Measurements from ENCODE around the gene CCNI.

CCNI gene

GRCh38 chr4:77022560-77023179, 53.1 kb downstream of the CCNI start:
- Histone ChIP-seq H3K9ac (ENCODE audit: low read length in 2 of 2) (no peak overlapping the region), H3K36me3 (ENCODE audit: control insufficient read depth in 2 of 2, insufficient read depth in 2 of 2, low read length in 2 of 2) (peaks cover 34 to 37% of the 10 kb centered on the region in 2 donors), H3K4me3 (ENCODE audit: low read length in 2 of 2) (no peak overlapping the region), H3K9me3 (ENCODE audit: control insufficient read depth in 2 of 2, low read length in 2 of 2) (no peaks in the 10 kb centered on the region), H3K4me1 (ENCODE audit: control insufficient read depth, insufficient read depth, low read length) (peaks cover 14% of the 10 kb centered on the region), H3K27ac (ENCODE audit: low read length) (no peak overlapping the region), H3K27me3 (ENCODE audit: control insufficient read depth in 1 of 2, insufficient read depth in 2 of 2, low read length in 2 of 2) (no peaks in the 10 kb centered on the region)

- Histone ChIP-seq H3K27ac (ENCODE audit: low read length) (peak overlapping the region; percentile 24), H3K27me3 (ENCODE audit: control insufficient read depth in 1 of 2, insufficient read depth in 2 of 2, low read length in 2 of 2) (no peaks in the 10 kb centered on the region), H3K4me3 (ENCODE audit: low read length in 2 of 2) (no peak overlapping the region), H3K36me3 (ENCODE audit: control insufficient read depth in 2 of 2, insufficient read depth in 2 of 2, low read length in 2 of 2) (peaks cover 32 to 36% of the 10 kb centered on the region in 2 donors), H3K4me1 (ENCODE audit: control insufficient read depth, insufficient read depth, low read length) (peaks cover 14% of the 10 kb centered on the region), H3K9me3 (ENCODE audit: control insufficient read depth in 2 of 2, low read length in 2 of 2) (no peaks in the 10 kb centered on the region), H3K9ac (ENCODE audit: low read length in 2 of 2) (no peak overlapping the region)
Observed at GRCh38 chr4:77021614-77022089, 54.1 kb downstream of the CCNI start.

GRCh38 chr4:77020017-77020416, 55.8 kb downstream of the CCNI start:
- Histone ChIP-seq H3K4me3 (ENCODE audit: low read length in 2 of 2) (no peak overlapping the region), H3K4me1 (ENCODE audit: control insufficient read depth, insufficient read depth, low read length) (peaks cover 14% of the 10 kb centered on the region), H3K27ac (ENCODE audit: low read length) (no peak overlapping the region), H3K9me3 (ENCODE audit: control insufficient read depth in 2 of 2, low read length in 2 of 2) (no peaks in the 10 kb centered on the region), H3K36me3 (ENCODE audit: control insufficient read depth in 2 of 2, insufficient read depth in 2 of 2, low read length in 2 of 2) (peaks cover 41 to 43% of the 10 kb centered on the region in 2 donors), H3K27me3 (ENCODE audit: control insufficient read depth in 1 of 2, insufficient read depth in 2 of 2, low read length in 2 of 2) (no peaks in the 10 kb centered on the region), H3K9ac (ENCODE audit: low read length in 2 of 2) (no peak overlapping the region)

- H3K27ac ChIP-seq (ENCODE audit: low read length): no peak overlapping the region
- H3K4me3 ChIP-seq (ENCODE audit: low read length in 2 of 2): no peak overlapping the region
- H3K36me3 ChIP-seq (ENCODE audit: control insufficient read depth in 2 of 2, insufficient read depth in 2 of 2, low read length in 2 of 2): peaks cover 24% of the 10 kb centered on the region in 2 donors
- no peak overlapping the region for H3K9ac ChIP-seq (ENCODE audit: low read length in 2 of 2)
- peaks cover 4% of the 10 kb centered on the region for H3K4me1 ChIP-seq (ENCODE audit: control insufficient read depth, insufficient read depth, low read length)
- no peaks in the 10 kb centered on the region for H3K27me3 ChIP-seq (ENCODE audit: control insufficient read depth in 1 of 2, insufficient read depth in 2 of 2, low read length in 2 of 2)
- H3K9me3 ChIP-seq (ENCODE audit: control insufficient read depth in 2 of 2, low read length in 2 of 2): no peaks in the 10 kb centered on the region
Observed at GRCh38 chr4:77015390-77015789, 60.4 kb downstream of the CCNI start.

GRCh38 chr4:77014256-77014655, 61.5 kb downstream of the CCNI start:
- H3K9me3 ChIP-seq (ENCODE audit: control insufficient read depth in 2 of 2, low read length in 2 of 2): no peaks in the 10 kb centered on the region
- H3K9ac ChIP-seq (ENCODE audit: low read length in 2 of 2): no peak overlapping the region
- H3K4me3 ChIP-seq (ENCODE audit: low read length in 2 of 2): no peak overlapping the region
- peaks cover 15 to 20% of the 10 kb centered on the region in 2 donors for H3K36me3 ChIP-seq (ENCODE audit: control insufficient read depth in 2 of 2, insufficient read depth in 2 of 2, low read length in 2 of 2)
- no peak overlapping the region for H3K27ac ChIP-seq (ENCODE audit: low read length)
- H3K4me1 ChIP-seq (ENCODE audit: control insufficient read depth, insufficient read depth, low read length): peaks cover 4% of the 10 kb centered on the region
- H3K27me3 ChIP-seq (ENCODE audit: control insufficient read depth in 1 of 2, insufficient read depth in 2 of 2, low read length in 2 of 2): no peaks in the 10 kb centered on the region

GRCh38 chr4:77012726-77013125, 63.1 kb downstream of the CCNI start:
- Histone ChIP-seq H3K4me1 (ENCODE audit: control insufficient read depth, insufficient read depth, low read length) (peaks cover 6% of the 10 kb centered on the region), H3K27ac (ENCODE audit: low read length) (no peak overlapping the region), H3K4me3 (ENCODE audit: low read length in 2 of 2) (peak overlapping the region in 1 of 2 donors; percentile 4), H3K27me3 (ENCODE audit: control insufficient read depth in 1 of 2, insufficient read depth in 2 of 2, low read length in 2 of 2) (no peaks in the 10 kb centered on the region), H3K36me3 (ENCODE audit: control insufficient read depth in 2 of 2, insufficient read depth in 2 of 2, low read length in 2 of 2) (peaks cover 10 to 15% of the 10 kb centered on the region in 2 donors), H3K9ac (ENCODE audit: low read length in 2 of 2) (no peak overlapping the region), H3K9me3 (ENCODE audit: control insufficient read depth in 2 of 2, low read length in 2 of 2) (no peaks in the 10 kb centered on the region)

GRCh38 chr4:77010841-77011354, 64.9 kb downstream of the CCNI start:
- Histone ChIP-seq H3K4me1 (ENCODE audit: control insufficient read depth, insufficient read depth, low read length) (peaks cover 8% of the 10 kb centered on the region), H3K4me3 (ENCODE audit: low read length in 2 of 2) (no peak overlapping the region), H3K9ac (ENCODE audit: low read length in 2 of 2) (no peak overlapping the region), H3K9me3 (ENCODE audit: control insufficient read depth in 2 of 2, low read length in 2 of 2) (no peaks in the 10 kb centered on the region), H3K27ac (ENCODE audit: low read length) (no peak overlapping the region), H3K36me3 (ENCODE audit: control insufficient read depth in 2 of 2, insufficient read depth in 2 of 2, low read length in 2 of 2) (peaks cover 7 to 10% of the 10 kb centered on the region in 2 donors), H3K27me3 (ENCODE audit: control insufficient read depth in 1 of 2, insufficient read depth in 2 of 2, low read length in 2 of 2) (no peaks in the 10 kb centered on the region)

- H3K27me3 ChIP-seq (ENCODE audit: control insufficient read depth in 1 of 2, insufficient read depth in 2 of 2, low read length in 2 of 2): no peaks in the 10 kb centered on the region
- H3K9me3 ChIP-seq (ENCODE audit: control insufficient read depth in 2 of 2, low read length in 2 of 2): no peaks in the 10 kb centered on the region
- H3K4me3 ChIP-seq (ENCODE audit: low read length in 2 of 2): no peak overlapping the region
- no peak overlapping the region for H3K9ac ChIP-seq (ENCODE audit: low read length in 2 of 2)
- no peak overlapping the region for H3K27ac ChIP-seq (ENCODE audit: low read length)
- no peaks in the 10 kb centered on the region for H3K36me3 ChIP-seq (ENCODE audit: control insufficient read depth in 2 of 2, insufficient read depth in 2 of 2, low read length in 2 of 2)
- H3K4me1 ChIP-seq (ENCODE audit: control insufficient read depth, insufficient read depth, low read length): peaks cover 8% of the 10 kb centered on the region
Observed at GRCh38 chr4:77009511-77010115, 66.2 kb downstream of the CCNI start.

GRCh38 chr4:77007358-77008230, 68.2 kb downstream of the CCNI start:
- Histone ChIP-seq H3K27me3 (ENCODE audit: control insufficient read depth in 1 of 2, insufficient read depth in 2 of 2, low read length in 2 of 2) (no peaks in the 10 kb centered on the region), H3K9me3 (ENCODE audit: control insufficient read depth in 2 of 2, low read length in 2 of 2) (no peaks in the 10 kb centered on the region), H3K4me3 (ENCODE audit: low read length in 2 of 2) (no peak overlapping the region), H3K36me3 (ENCODE audit: control insufficient read depth in 2 of 2, insufficient read depth in 2 of 2, low read length in 2 of 2) (no peaks in the 10 kb centered on the region), H3K27ac (ENCODE audit: low read length) (no peak overlapping the region), H3K4me1 (ENCODE audit: control insufficient read depth, insufficient read depth, low read length) (peaks cover 12% of the 10 kb centered on the region), H3K9ac (ENCODE audit: low read length in 2 of 2) (no peak overlapping the region)

- Histone ChIP-seq H3K27me3 (ENCODE audit: control insufficient read depth in 1 of 2, insufficient read depth in 2 of 2, low read length in 2 of 2) (no peaks in the 10 kb centered on the region), H3K9ac (ENCODE audit: low read length in 2 of 2) (no peak overlapping the region), H3K4me3 (ENCODE audit: low read length in 2 of 2) (no peak overlapping the region), H3K27ac (ENCODE audit: low read length) (no peak overlapping the region), H3K9me3 (ENCODE audit: control insufficient read depth in 2 of 2, low read length in 2 of 2) (no peaks in the 10 kb centered on the region), H3K4me1 (ENCODE audit: control insufficient read depth, insufficient read depth, low read length) (peaks cover 19% of the 10 kb centered on the region), H3K36me3 (ENCODE audit: control insufficient read depth in 2 of 2, insufficient read depth in 2 of 2, low read length in 2 of 2) (no peaks in the 10 kb centered on the region)
Observed at GRCh38 chr4:77006753-77007353, 68.9 kb downstream of the CCNI start.

All from stomach smooth muscle (tissue), 2 donors.